ENCODE results near the gene DNAJB2. TPM values are rescaled to one million over a fixed set of nuclear protein-coding genes. Genes with fewer than 3 reads are reported as not detected.
A peak's percentile ranks its signal among the peaks of the same experiment; 100 is the strongest.
"Not testable (repeated sequence)": the region's sequence is repeated elsewhere in the genome, so short reads cannot be mapped to it uniquely, and the experiment has no call there.

The DNAJB2 gene
- total RNA-seq, 1 donor from 2014 or later, result 60.0 TPM

- Histone ChIP-seq H3K36me3 (ENCODE audit: control insufficient read depth, insufficient read depth, low read length) (peaks cover 21% of the 10 kb centered on the region), H3K4me3 (ENCODE audit: low read depth, low read length) (peak within 1 kb of the TSS; percentile 93), H3K27me3 (ENCODE audit: control insufficient read depth, insufficient read depth, low read length) (no peaks in the 10 kb centered on the region)
- DNase-seq (ENCODE audit: low read depth) (peak; percentile 46), FAIRE-seq (no peak)
- TF ChIP-seq, protein P1, sequence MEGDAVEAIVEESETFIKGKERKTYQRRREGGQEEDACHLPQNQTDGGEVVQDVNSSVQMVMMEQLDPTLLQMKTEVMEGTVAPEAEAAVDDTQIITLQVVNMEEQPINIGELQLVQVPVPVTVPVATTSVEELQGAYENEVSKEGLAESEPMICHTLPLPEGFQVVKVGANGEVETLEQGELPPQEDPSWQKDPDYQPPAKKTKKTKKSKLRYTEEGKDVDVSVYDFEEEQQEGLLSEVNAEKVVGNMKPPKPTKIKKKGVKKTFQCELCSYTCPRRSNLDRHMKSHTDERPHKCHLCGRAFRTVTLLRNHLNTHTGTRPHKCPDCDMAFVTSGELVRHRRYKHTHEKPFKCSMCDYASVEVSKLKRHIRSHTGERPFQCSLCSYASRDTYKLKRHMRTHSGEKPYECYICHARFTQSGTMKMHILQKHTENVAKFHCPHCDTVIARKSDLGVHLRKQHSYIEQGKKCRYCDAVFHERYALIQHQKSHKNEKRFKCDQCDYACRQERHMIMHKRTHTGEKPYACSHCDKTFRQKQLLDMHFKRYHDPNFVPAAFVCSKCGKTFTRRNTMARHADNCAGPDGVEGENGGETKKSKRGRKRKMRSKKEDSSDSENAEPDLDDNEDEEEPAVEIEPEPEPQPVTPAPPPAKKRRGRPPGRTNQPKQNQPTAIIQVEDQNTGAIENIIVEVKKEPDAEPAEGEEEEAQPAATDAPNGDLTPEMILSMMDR (IDR thresholded peaks at IDR 0.05; ENCODE audit: insufficient read depth, low read length, severe bottlenecking), result no peak
Measured at GRCh38 chr2:219252900-219253752, 26.0 kb upstream of the DNAJB2 start, which contains the start of gene TUBA4B. TUBA4B (plus strand) TSS chr2:219253243; CDS start chr2:219253408, 165 bp downstream.

- TF ChIP-seq, protein P1 (IDR thresholded peaks at IDR 0.05; ENCODE audit: insufficient read depth, low read length, severe bottlenecking), result peak; percentile 10
- peak; percentile 61 for DNase-seq (ENCODE audit: low read depth)
- Histone ChIP-seq H3K4me3 (ENCODE audit: low read depth, low read length) (peak within 1 kb of the TSS; percentile 93), H3K27me3 (ENCODE audit: control insufficient read depth, insufficient read depth, low read length) (no peaks in the 10 kb centered on the region), H3K36me3 (ENCODE audit: control insufficient read depth, insufficient read depth, low read length) (peaks cover 17% of the 10 kb centered on the region)
- FAIRE-seq, result no peak
Measured at GRCh38 chr2:219253753-219254589, 25.2 kb upstream of the DNAJB2 start, which contains the start of gene TUBA4A. TUBA4A (minus strand) TSS chr2:219253918; CDS start chr2:219253858, 60 bp downstream.

DNA sequence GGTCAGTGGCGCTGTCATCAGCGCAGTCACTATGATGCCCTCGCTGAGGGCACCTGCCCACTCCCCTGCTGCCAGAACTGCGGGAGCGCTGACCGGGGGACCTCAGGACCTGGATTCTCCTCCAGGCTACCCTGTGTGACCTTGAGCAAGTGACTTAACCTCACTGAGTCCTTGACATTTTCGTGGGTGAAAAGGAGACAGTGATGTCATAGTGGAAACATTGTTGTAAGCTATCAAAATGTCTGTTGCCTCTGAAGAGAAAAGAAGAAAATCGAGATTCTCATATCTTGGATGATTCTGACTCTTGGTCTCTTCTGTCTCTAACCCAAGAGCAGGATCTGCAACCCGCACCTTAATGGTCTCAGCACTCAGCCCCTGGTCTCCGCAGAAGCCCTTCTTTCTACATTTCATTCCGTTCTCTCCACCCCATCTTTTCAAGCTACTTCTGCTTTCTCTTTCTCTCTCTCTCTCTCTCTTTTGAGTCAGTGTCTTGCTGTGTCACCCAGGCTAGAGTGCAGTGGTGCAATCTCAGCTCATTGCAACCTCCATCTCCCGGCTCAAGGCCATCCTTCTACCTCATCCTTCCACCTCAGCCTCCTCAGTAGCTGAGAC lies 24.5 kb upstream of the DNAJB2 start:
- DNase-seq (ENCODE audit: low read depth) (no peak), FAIRE-seq (no peak)
- TF ChIP-seq, protein P1 (IDR thresholded peaks at IDR 0.05; ENCODE audit: insufficient read depth, low read length, severe bottlenecking), result no peak

GRCh38 chr2:219258942-219259341 lies 20.2 kb upstream of the DNAJB2 start:
- not testable (repeated sequence) for H3K27me3 ChIP-seq (ENCODE audit: control insufficient read depth, insufficient read depth, low read length); H3K4me3 ChIP-seq (ENCODE audit: low read depth, low read length); FAIRE-seq; DNase-seq (ENCODE audit: low read depth); H3K36me3 ChIP-seq (ENCODE audit: control insufficient read depth, insufficient read depth, low read length)

More for the DNA sequence above, 24.5 kb upstream of the DNAJB2 start:
- Histone ChIP-seq H3K36me3 (ENCODE audit: control insufficient read depth, insufficient read depth, low read length) (peaks cover 17% of the 10 kb centered on the region), H3K4me3 (ENCODE audit: low read depth, low read length) (peak overlapping the region; percentile 93), H3K27me3 (ENCODE audit: control insufficient read depth, insufficient read depth, low read length) (no peaks in the 10 kb centered on the region)

GRCh38 chr2:219261024-219261855 lies 17.9 kb upstream of the DNAJB2 start:
- FAIRE-seq, result no peak
- H3K36me3 ChIP-seq (ENCODE audit: control insufficient read depth, insufficient read depth, low read length), result no peaks in the 10 kb centered on the region

More at GRCh38 chr2:219261024-219261855, 17.9 kb upstream of the DNAJB2 start:
- TF ChIP-seq, protein P1 (IDR thresholded peaks at IDR 0.05; ENCODE audit: insufficient read depth, low read length, severe bottlenecking), result no peak
- DNase-seq (ENCODE audit: low read depth), result no peak
- no peak overlapping the region for H3K4me3 ChIP-seq (ENCODE audit: low read depth, low read length)
- no peaks in the 10 kb centered on the region for H3K27me3 ChIP-seq (ENCODE audit: control insufficient read depth, insufficient read depth, low read length)
